Astrocyte (in vitro differentiated cells and primary cell): ENCODE data around the gene RCL1. TPM values are rescaled to one million over a fixed set of nuclear protein-coding genes. Genes with fewer than 3 reads are reported as not detected.
"Not testable (repeated sequence)": the region's sequence is repeated elsewhere in the genome, so short reads cannot be mapped to it uniquely, and the experiment has no call there.

ENCODE experiments used
- DNase-seq: peaks from one replicate; pipeline ENCODE4 v3.0.0-alpha.2; 2010; ENCODE audit warnings: low read depth
- FAIRE-seq: peaks from 2 replicates; lab custom pipeline; 2011; peaks lifted over from hg19 to GRCh38; lab: Jason Lieb, UNC
- H2AFZ ChIP-seq: 2 replicates; pipeline ENCODE4 v1.6.0; 2012; ENCODE audit warnings: low read depth, low read length, inconsistent platforms
- H3K27ac ChIP-seq: 2 replicates; pipeline ENCODE4 v1.5.1; 2011; ENCODE audit warnings: low read depth, low read length, inconsistent platforms
- H3K27me3 ChIP-seq: 2 replicates; pipeline ENCODE4 v1.6.0; 2011; ENCODE audit warnings: low read length, inconsistent platforms; ENCODE audit not compliant: insufficient read depth
- H3K36me3 ChIP-seq: 2 replicates; pipeline ENCODE4 v1.5.1; 2011; ENCODE audit warnings: low read length, inconsistent platforms; ENCODE audit not compliant: insufficient read depth
- H3K4me1 ChIP-seq: 2 replicates; pipeline ENCODE4 v1.5.1; 2011; ENCODE audit warnings: low read length, inconsistent platforms; ENCODE audit not compliant: insufficient read depth
- H3K4me2 ChIP-seq: 2 replicates; pipeline ENCODE4 v1.6.0; 2012; ENCODE audit warnings: low read length, inconsistent platforms
- H3K4me3 ChIP-seq: 2 replicates; pipeline ENCODE4 v1.5.1; 2011; ENCODE audit warnings: low read depth, mild to moderate bottlenecking, low read length, inconsistent platforms; ENCODE audit not compliant: insufficient read depth
- H3K79me2 ChIP-seq: 2 replicates; pipeline ENCODE4 v1.6.0; 2012; ENCODE audit warnings: mild to moderate bottlenecking, low read length, inconsistent platforms; ENCODE audit not compliant: insufficient read depth
- H3K9ac ChIP-seq: 2 replicates; pipeline ENCODE4 v1.6.0; 2012; ENCODE audit warnings: mild to moderate bottlenecking, low read length, inconsistent platforms
- H3K9me3 ChIP-seq: 2 replicates; pipeline ENCODE4 v1.5.1; 2012; ENCODE audit warnings: low read depth, mild to moderate bottlenecking, low read length, inconsistent platforms; ENCODE audit not compliant: insufficient read depth
- H4K20me1 ChIP-seq: 2 replicates; pipeline ENCODE4 v1.6.0; 2012; ENCODE audit warnings: low read length, inconsistent platforms; ENCODE audit not compliant: insufficient read depth
- H3K27ac Mint-ChIP-seq: one replicate; pipeline ENCODE4 v1.8.0; 2021; ENCODE audit warnings: mild to moderate bottlenecking, mixed read lengths; ENCODE audit not compliant: unreplicated experiment
- H3K27me3 Mint-ChIP-seq: one replicate; pipeline ENCODE4 v1.8.0; 2021; ENCODE audit warnings: low read depth, mixed read lengths; ENCODE audit not compliant: unreplicated experiment
- H3K36me3 Mint-ChIP-seq: one replicate; pipeline ENCODE4 v1.8.0; 2021; ENCODE audit warnings: low read depth, mixed read lengths; ENCODE audit not compliant: unreplicated experiment
- H3K4me1 Mint-ChIP-seq: one replicate; pipeline ENCODE4 v1.8.0; 2021; ENCODE audit warnings: low read depth, mixed read lengths; ENCODE audit not compliant: unreplicated experiment
- H3K4me3 Mint-ChIP-seq: one replicate; pipeline ENCODE4 v1.8.0; 2021; ENCODE audit warnings: mild to moderate bottlenecking, moderate library complexity, mixed read lengths; ENCODE audit not compliant: unreplicated experiment
- H3K9me3 Mint-ChIP-seq: one replicate; pipeline ENCODE4 v1.8.0; 2021; ENCODE audit warnings: mild to moderate bottlenecking, mixed read lengths; ENCODE audit not compliant: unreplicated experiment
- EZH2 ChIP-seq: IDR thresholded peaks from 2 replicates; pipeline ENCODE4 v1.6.1; 2012; ENCODE audit warnings: mild to moderate bottlenecking, low read length, inconsistent platforms; ENCODE audit not compliant: insufficient read depth
- total RNA-seq: library from RNA; stranded (reverse); gene quantifications from 2 replicates; pipeline ENCODE4 v1.2.1, GENCODE V29; 2021
- TF ChIP-seq, protein P1 (sequence below): IDR thresholded peaks from 2 replicates; pipeline ENCODE4 v1.5.1; 2011; ENCODE audit warnings: low read depth, mild to moderate bottlenecking, inconsistent platforms, low read length, moderate library complexity; ENCODE audit not compliant: insufficient read depth

The RCL1 gene
- total RNA-seq, 1 donor from 2014 or later, result 22.3 TPM

DNA sequence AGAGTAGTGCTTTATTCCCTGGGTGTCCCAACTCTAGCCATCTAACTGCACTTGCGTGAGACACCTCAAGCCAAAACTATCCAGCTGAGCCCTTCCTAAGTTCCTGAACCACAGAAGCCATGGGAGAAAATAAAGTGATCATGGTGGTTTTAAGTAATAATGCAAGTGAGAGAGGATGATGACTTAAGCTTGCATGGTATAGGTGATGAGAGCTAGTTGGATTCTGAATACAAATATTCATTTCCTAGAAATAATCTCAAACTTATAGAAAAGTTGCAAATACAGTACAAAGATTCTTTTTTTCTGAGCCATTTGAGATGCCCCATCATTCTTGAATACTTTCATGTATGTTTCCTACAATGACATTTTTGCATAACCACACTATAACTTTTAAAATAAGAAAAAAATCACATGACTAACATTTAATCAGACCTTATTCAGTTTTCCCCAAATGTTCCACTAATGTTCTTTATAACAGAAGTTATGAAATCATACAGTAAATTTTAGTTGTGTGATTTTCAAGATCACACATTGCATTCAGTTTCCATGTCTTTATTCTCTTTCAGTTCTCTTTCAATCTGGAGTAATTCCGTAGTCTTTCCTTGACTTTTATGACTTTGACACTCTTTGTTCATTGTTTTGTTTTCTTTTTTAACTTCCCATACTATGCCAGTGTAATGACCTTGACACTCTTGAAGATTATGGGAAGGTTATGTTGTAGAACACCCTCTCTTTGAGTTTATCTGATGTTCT is 46.3 kb upstream of the RCL1 start:
- DNase-seq (no peak), FAIRE-seq (no peak)
- H4K20me1 ChIP-seq, result no peaks in the 10 kb centered on the region
- Mint-ChIP-seq H3K27ac (no peak overlapping the region), H3K27me3 (no peaks in the 10 kb centered on the region), H3K4me1 (peaks cover 13% of the 10 kb centered on the region), H3K36me3 (no peaks in the 10 kb centered on the region), H3K9me3 (peaks cover 2% of the 10 kb centered on the region), H3K4me3 (no peak overlapping the region)
- TF ChIP-seq, protein P1, sequence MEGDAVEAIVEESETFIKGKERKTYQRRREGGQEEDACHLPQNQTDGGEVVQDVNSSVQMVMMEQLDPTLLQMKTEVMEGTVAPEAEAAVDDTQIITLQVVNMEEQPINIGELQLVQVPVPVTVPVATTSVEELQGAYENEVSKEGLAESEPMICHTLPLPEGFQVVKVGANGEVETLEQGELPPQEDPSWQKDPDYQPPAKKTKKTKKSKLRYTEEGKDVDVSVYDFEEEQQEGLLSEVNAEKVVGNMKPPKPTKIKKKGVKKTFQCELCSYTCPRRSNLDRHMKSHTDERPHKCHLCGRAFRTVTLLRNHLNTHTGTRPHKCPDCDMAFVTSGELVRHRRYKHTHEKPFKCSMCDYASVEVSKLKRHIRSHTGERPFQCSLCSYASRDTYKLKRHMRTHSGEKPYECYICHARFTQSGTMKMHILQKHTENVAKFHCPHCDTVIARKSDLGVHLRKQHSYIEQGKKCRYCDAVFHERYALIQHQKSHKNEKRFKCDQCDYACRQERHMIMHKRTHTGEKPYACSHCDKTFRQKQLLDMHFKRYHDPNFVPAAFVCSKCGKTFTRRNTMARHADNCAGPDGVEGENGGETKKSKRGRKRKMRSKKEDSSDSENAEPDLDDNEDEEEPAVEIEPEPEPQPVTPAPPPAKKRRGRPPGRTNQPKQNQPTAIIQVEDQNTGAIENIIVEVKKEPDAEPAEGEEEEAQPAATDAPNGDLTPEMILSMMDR, result no peak
- TF ChIP-seq EZH2, result no peak
- H3K4me1 ChIP-seq, result no peaks in the 10 kb centered on the region
- no peaks in the 10 kb centered on the region for H3K27me3 ChIP-seq
- no peak overlapping the region for H3K4me3 ChIP-seq
- H3K79me2 ChIP-seq, result no peaks in the 10 kb centered on the region
- no peak overlapping the region for H3K9ac ChIP-seq
- no peak overlapping the region for H3K27ac ChIP-seq
- no peaks in the 10 kb centered on the region for H3K36me3 ChIP-seq
- H2AFZ ChIP-seq, result no peak overlapping the region
- no peaks in the 10 kb centered on the region for H3K9me3 ChIP-seq
- no peak overlapping the region for H3K4me2 ChIP-seq

DNA sequence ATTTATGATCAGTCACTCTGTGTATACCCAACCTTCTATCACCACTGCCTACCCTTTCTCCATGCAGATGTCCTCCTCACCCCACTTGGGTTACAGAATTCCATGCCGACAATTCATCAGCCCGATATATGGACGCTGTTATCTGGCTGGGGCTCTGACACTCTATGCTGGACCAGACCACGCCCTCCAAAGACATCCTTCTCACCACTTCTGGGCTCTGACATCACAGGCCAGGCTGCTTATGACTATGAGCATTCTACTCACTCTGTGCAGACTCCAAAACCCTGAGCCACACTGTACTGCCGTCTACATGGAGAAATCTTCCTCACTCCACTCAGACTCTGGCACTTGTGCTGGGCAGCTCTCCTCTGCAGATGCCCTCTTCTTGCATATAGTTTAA is 44.1 kb upstream of the RCL1 start:
- H3K4me3 ChIP-seq, result no peak overlapping the region
- no peak overlapping the region for H3K9ac ChIP-seq
- Mint-ChIP-seq H3K4me1 (peaks cover 2% of the 10 kb centered on the region), H3K27ac (no peak overlapping the region), H3K36me3 (no peaks in the 10 kb centered on the region), H3K9me3 (no peaks in the 10 kb centered on the region), H3K27me3 (peaks cover 2% of the 10 kb centered on the region), H3K4me3 (no peak overlapping the region)
- no peaks in the 10 kb centered on the region for H3K36me3 ChIP-seq
- H3K79me2 ChIP-seq, result no peaks in the 10 kb centered on the region
- H3K27ac ChIP-seq, result no peak overlapping the region
- DNase-seq, result no peak
- H4K20me1 ChIP-seq, result no peaks in the 10 kb centered on the region
- H3K9me3 ChIP-seq, result no peaks in the 10 kb centered on the region
- no peak overlapping the region for H2AFZ ChIP-seq
- no peaks in the 10 kb centered on the region for H3K4me1 ChIP-seq
- TF ChIP-seq, protein P1, result no peak
- no peak for TF ChIP-seq EZH2
- H3K4me2 ChIP-seq, result no peak overlapping the region
- FAIRE-seq, result no peak
- H3K27me3 ChIP-seq, result no peaks in the 10 kb centered on the region

DNA sequence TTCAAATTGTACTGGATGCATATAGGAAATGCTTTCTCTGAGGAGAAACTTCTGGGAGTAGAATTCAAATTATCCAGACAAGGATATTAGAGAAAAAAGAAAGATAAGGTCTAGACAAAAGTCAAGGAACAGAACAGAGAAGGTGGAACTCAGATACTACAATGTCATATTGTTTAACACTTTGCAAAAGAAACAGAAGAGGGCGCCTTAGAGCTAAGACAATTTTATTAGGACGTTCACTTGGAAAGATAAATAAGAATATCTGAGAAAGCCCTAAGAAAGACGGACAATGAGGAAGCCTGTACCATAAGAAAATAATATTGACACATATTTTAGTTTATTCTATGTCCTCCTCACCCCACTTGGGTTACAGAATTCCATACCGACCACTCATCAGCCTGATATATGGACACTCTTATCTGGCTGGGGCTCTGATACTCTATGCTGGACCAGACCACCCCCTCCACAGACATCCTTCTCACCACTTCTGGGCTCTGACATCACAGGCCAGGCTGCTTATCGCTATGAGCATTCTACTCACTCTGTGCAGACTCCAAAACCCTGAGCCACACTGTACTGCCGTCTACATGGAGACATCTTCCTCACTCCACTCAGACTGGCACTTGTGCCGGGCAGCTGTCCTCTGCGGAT is 42.6 kb upstream of the RCL1 start:
- Mint-ChIP-seq H3K4me1 (peaks cover 3% of the 10 kb centered on the region), H3K9me3 (no peaks in the 10 kb centered on the region), H3K27me3 (peaks cover 2% of the 10 kb centered on the region), H3K36me3 (no peaks in the 10 kb centered on the region), H3K4me3 (no peak overlapping the region), H3K27ac (no peak overlapping the region)
- no peaks in the 10 kb centered on the region for H3K36me3 ChIP-seq
- H4K20me1 ChIP-seq, result no peaks in the 10 kb centered on the region
- H3K27ac ChIP-seq, result no peak overlapping the region
- H3K4me2 ChIP-seq, result no peak overlapping the region
- no peak overlapping the region for H3K4me3 ChIP-seq
- TF ChIP-seq EZH2, result no peak
- TF ChIP-seq, protein P1, result peak; percentile 57
- H3K27me3 ChIP-seq, result no peaks in the 10 kb centered on the region
- no peaks in the 10 kb centered on the region for H3K79me2 ChIP-seq
- no peak overlapping the region for H3K9ac ChIP-seq
- DNase-seq (peak; percentile 36), FAIRE-seq (no peak)
- no peaks in the 10 kb centered on the region for H3K4me1 ChIP-seq
- H2AFZ ChIP-seq, result no peak overlapping the region
- H3K9me3 ChIP-seq, result no peaks in the 10 kb centered on the region

DNA sequence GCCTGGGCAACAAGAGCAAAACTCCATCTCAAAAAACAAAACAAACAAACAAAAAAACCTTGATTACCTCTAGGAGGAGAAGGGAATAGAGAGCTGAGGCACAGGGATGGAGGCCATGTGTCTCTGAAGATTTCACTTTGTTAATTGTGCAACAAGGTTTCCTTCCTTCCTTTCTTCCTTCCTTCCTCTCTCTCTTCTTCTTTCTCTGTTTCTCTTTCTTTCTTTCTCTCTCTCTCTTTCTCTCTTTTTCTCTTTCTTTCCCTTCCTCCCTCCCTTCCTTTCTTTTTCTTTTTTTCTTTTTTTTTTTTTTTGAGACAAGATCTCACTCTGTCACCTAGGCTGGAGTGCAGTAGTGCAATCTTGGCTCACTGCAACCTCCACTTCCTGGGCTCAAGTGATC is 38.2 kb upstream of the RCL1 start:
- H3K9me3 Mint-ChIP-seq, H2AFZ ChIP-seq, H3K9ac ChIP-seq, H3K27ac Mint-ChIP-seq, H3K4me3 ChIP-seq, DNase-seq, H3K36me3 Mint-ChIP-seq, H3K9me3 ChIP-seq, H3K4me1 ChIP-seq, H3K27me3 Mint-ChIP-seq, H3K27me3 ChIP-seq, H3K36me3 ChIP-seq, H3K4me3 Mint-ChIP-seq, H3K27ac ChIP-seq, H4K20me1 ChIP-seq, H3K4me1 Mint-ChIP-seq, H3K4me2 ChIP-seq, H3K79me2 ChIP-seq, FAIRE-seq: not testable (repeated sequence)
